ENCODE data around the gene MVD. TPM values are rescaled to one million over a fixed set of nuclear protein-coding genes. Genes with fewer than 3 reads are reported as not detected.
A peak's percentile ranks its signal among the peaks of the same experiment; 100 is the strongest.

The MVD gene
- total and polyA plus RNA-seq, 2 experiments from 2014 or later, result 95.3 to 149 TPM

DNA sequence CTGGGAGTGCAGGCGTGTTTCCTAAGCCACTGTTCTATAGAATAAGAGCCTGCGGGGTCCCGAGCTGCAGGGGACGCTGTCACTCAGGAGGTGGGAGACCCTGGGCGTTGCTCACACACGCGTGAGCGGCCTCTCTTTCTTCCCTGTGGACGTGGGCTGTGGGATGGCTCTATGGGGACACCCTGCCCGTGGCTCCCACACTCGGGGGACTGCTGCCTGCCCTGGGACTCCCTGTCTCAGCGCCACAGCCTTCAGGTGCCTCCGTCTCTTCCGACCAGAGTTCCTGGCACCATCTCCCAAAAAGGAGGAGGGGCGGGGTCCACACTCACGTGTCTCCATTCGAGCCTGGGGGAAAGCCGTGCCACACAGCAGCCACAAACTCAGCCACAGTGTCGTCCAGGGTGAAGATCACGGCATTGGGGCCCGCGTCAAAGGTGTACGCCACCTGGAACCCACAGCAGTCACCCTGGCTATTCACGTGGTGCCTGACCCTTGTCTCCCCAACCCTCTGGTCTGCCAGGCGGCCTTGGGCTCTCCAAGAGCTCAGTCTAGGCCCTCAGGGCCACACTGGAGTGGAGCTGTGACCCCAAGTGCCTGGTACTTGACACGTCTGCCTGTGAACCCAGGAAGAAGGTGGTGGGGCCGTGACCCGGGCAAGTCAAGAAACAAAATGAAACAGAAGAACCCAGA, 8.4 kb downstream of the MVD start:
- H2AFZ ChIP-seq, result no peak overlapping the region
- H3K36me3 ChIP-seq (ENCODE audit: insufficient read depth), result peaks cover 7% of the 10 kb centered on the region
- H3F3A ChIP-seq (replicated peaks; ENCODE audit: low read depth), result 0 out of 2 replicates have a peak, but pooled peaks cover 4% of the 10 kb centered on the region
- no peak overlapping the region for H3K4me2 ChIP-seq
- TF ChIP-seq, protein P1, sequence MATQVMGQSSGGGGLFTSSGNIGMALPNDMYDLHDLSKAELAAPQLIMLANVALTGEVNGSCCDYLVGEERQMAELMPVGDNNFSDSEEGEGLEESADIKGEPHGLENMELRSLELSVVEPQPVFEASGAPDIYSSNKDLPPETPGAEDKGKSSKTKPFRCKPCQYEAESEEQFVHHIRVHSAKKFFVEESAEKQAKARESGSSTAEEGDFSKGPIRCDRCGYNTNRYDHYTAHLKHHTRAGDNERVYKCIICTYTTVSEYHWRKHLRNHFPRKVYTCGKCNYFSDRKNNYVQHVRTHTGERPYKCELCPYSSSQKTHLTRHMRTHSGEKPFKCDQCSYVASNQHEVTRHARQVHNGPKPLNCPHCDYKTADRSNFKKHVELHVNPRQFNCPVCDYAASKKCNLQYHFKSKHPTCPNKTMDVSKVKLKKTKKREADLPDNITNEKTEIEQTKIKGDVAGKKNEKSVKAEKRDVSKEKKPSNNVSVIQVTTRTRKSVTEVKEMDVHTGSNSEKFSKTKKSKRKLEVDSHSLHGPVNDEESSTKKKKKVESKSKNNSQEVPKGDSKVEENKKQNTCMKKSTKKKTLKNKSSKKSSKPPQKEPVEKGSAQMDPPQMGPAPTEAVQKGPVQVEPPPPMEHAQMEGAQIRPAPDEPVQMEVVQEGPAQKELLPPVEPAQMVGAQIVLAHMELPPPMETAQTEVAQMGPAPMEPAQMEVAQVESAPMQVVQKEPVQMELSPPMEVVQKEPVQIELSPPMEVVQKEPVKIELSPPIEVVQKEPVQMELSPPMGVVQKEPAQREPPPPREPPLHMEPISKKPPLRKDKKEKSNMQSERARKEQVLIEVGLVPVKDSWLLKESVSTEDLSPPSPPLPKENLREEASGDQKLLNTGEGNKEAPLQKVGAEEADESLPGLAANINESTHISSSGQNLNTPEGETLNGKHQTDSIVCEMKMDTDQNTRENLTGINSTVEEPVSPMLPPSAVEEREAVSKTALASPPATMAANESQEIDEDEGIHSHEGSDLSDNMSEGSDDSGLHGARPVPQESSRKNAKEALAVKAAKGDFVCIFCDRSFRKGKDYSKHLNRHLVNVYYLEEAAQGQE (IDR thresholded peaks at IDR 0.05; ENCODE audit: unreplicated experiment), result no peak
- no peak for TF ChIP-seq JUNB (IDR thresholded peaks at IDR 0.05; ENCODE audit: unreplicated experiment)
- TF ChIP-seq ZNF114 (CRISPR knock-in tag; IDR thresholded peaks at IDR 0.05), result no peak
- no peak for TF ChIP-seq EZH2 (IDR thresholded peaks at IDR 0.05; ENCODE audit: low read depth, unreplicated experiment)
- TF ChIP-seq CTCF (conservative IDR thresholded peaks at IDR 0.05; ENCODE audit: low read depth in 2 of 2), result no peak
- no peak for TF ChIP-seq POLR2AphosphoS5 (IDR thresholded peaks at IDR 0.05; ENCODE audit: low read depth)
- TF ChIP-seq STAT1 (IDR thresholded peaks at IDR 0.05; ENCODE audit: unreplicated experiment), result no peak
- TF ChIP-seq NANOG (IDR thresholded peaks at IDR 0.05; ENCODE audit: borderline replicate concordance), result no peak
- no peak for TF ChIP-seq EZH2phosphoT487 (IDR thresholded peaks at IDR 0.05; ENCODE audit: unreplicated experiment)
- TF ChIP-seq, protein P2, sequence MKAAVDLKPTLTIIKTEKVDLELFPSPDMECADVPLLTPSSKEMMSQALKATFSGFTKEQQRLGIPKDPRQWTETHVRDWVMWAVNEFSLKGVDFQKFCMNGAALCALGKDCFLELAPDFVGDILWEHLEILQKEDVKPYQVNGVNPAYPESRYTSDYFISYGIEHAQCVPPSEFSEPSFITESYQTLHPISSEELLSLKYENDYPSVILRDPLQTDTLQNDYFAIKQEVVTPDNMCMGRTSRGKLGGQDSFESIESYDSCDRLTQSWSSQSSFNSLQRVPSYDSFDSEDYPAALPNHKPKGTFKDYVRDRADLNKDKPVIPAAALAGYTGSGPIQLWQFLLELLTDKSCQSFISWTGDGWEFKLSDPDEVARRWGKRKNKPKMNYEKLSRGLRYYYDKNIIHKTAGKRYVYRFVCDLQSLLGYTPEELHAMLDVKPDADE (IDR thresholded peaks at IDR 0.05), result no peak
- TF ChIP-seq, protein P3, sequence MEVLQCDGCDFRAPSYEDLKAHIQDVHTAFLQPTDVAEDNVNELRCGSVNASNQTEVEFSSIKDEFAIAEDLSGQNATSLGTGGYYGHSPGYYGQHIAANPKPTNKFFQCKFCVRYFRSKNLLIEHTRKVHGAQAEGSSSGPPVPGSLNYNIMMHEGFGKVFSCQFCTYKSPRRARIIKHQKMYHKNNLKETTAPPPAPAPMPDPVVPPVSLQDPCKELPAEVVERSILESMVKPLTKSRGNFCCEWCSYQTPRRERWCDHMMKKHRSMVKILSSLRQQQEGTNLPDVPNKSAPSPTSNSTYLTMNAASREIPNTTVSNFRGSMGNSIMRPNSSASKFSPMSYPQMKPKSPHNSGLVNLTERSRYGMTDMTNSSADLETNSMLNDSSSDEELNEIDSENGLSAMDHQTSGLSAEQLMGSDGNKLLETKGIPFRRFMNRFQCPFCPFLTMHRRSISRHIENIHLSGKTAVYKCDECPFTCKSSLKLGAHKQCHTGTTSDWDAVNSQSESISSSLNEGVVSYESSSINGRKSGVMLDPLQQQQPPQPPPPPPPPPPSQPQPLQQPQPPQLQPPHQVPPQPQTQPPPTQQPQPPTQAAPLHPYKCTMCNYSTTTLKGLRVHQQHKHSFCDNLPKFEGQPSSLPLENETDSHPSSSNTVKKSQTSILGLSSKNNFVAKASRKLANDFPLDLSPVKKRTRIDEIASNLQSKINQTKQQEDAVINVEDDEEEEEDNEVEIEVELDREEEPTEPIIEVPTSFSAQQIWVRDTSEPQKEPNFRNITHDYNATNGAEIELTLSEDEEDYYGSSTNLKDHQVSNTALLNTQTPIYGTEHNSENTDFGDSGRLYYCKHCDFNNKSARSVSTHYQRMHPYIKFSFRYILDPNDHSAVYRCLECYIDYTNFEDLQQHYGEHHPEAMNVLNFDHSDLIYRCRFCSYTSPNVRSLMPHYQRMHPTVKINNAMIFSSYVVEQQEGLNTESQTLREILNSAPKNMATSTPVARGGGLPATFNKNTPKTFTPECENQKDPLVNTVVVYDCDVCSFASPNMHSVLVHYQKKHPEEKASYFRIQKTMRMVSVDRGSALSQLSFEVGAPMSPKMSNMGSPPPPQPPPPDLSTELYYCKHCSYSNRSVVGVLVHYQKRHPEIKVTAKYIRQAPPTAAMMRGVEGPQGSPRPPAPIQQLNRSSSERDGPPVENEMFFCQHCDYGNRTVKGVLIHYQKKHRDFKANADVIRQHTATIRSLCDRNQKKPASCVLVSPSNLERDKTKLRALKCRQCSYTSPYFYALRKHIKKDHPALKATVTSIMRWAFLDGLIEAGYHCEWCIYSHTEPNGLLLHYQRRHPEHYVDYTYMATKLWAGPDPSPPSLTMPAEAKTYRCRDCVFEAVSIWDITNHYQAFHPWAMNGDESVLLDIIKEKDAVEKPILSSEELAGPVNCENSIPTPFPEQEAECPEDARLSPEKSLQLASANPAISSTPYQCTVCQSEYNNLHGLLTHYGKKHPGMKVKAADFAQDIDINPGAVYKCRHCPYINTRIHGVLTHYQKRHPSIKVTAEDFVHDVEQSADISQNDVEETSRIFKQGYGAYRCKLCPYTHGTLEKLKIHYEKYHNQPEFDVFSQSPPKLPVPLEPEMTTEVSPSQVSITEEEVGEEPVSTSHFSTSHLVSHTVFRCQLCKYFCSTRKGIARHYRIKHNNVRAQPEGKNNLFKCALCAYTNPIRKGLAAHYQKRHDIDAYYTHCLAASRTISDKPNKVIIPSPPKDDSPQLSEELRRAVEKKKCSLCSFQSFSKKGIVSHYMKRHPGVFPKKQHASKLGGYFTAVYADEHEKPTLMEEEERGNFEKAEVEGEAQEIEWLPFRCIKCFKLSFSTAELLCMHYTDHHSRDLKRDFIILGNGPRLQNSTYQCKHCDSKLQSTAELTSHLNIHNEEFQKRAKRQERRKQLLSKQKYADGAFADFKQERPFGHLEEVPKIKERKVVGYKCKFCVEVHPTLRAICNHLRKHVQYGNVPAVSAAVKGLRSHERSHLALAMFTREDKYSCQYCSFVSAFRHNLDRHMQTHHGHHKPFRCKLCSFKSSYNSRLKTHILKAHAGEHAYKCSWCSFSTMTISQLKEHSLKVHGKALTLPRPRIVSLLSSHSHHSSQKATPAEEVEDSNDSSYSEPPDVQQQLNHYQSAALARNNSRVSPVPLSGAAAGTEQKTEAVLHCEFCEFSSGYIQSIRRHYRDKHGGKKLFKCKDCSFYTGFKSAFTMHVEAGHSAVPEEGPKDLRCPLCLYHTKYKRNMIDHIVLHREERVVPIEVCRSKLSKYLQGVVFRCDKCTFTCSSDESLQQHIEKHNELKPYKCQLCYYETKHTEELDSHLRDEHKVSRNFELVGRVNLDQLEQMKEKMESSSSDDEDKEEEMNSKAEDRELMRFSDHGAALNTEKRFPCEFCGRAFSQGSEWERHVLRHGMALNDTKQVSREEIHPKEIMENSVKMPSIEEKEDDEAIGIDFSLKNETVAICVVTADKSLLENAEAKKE (CRISPR knock-in tag; IDR thresholded peaks at IDR 0.05), result no peak
- no peak for TF ChIP-seq ZNF331 (CRISPR knock-in tag; IDR thresholded peaks at IDR 0.05; ENCODE audit: low read depth)
- H3K79me2 ChIP-seq (replicated peaks; ENCODE audit: insufficient read depth), result peaks cover 23% of the 10 kb centered on the region
- Mint-ChIP-seq H3K4me3 (no peak overlapping the region), H3K9me3 (no peaks in the 10 kb centered on the region), H3K27me3 (ENCODE audit: insufficient read depth, low read depth, poor library complexity) (peaks cover 2% of the 10 kb centered on the region), H3K36me3 (ENCODE audit: low read depth) (peaks cover 16% of the 10 kb centered on the region), H3K27ac (peak overlapping the region; percentile 31; the same call in 1 of the 2 replicates), H3K4me1 (peaks cover 3% of the 10 kb centered on the region; the same call in 2 of the 3 replicates)
- H4K20me1 ChIP-seq (replicated peaks; ENCODE audit: insufficient read depth), result peaks cover 13% of the 10 kb centered on the region; the same call in 1 of the 2 replicates
- DNase-seq (ENCODE audit: low spot score) (no peak), ATAC-seq (no peak)
- peaks cover 10% of the 10 kb centered on the region; the same call in 1 of the 2 replicates for H3K4me1 ChIP-seq (ENCODE audit: insufficient read depth)
- H3K27me3 ChIP-seq (ENCODE audit: insufficient read depth), result no peaks in the 10 kb centered on the region
- no peaks in the 10 kb centered on the region for H3K9me2 ChIP-seq (ENCODE audit: insufficient read depth)
- H3K4me3 ChIP-seq, result no peak overlapping the region
- H3K27ac ChIP-seq (ENCODE audit: low read depth), result no peak overlapping the region

All from GM23338 (cell line).